Subcutaneous abdominal adipose tissue (tissue), 5 donors: Measurements from ENCODE around the gene DNAH17.

Source experiments
- H3K27ac ChIP-seq: one replicate; pipeline ENCODE4 v1.7.0; 2013; ENCODE audit warnings: low read depth, mild to moderate bottlenecking, inconsistent platforms, low read length, moderate library complexity
- H3K27me3 ChIP-seq, 5 donors: one replicate each; pipeline ENCODE4 v1.7.0; 2013; ENCODE audit warnings: low read length in 5 of 5, inconsistent platforms in 1 of 5; ENCODE audit not compliant: control insufficient read depth in 5 of 5, insufficient read depth in 4 of 5
- H3K36me3 ChIP-seq, 5 donors: one replicate each; pipeline ENCODE4 v1.7.0; 2013; ENCODE audit warnings: low read length in 5 of 5; ENCODE audit not compliant: control insufficient read depth in 5 of 5, insufficient read depth in 5 of 5
- H3K4me1 ChIP-seq, 5 donors: one replicate each; pipeline ENCODE4 v1.7.0; 2013; ENCODE audit warnings: low read length in 5 of 5, mild to moderate bottlenecking in 3 of 5, moderate library complexity in 1 of 5; ENCODE audit not compliant: control insufficient read depth in 5 of 5, insufficient read depth in 5 of 5
- H3K4me3 ChIP-seq, 5 donors: one replicate each; pipeline ENCODE4 v1.7.0; 2013; ENCODE audit warnings: low read length in 5 of 5, low read depth in 1 of 5
- H3K9ac ChIP-seq, 5 donors: one replicate each; pipeline ENCODE4 v1.7.0; 2013; ENCODE audit warnings: low read length in 5 of 5, mild to moderate bottlenecking in 4 of 5, moderate library complexity in 3 of 5
- H3K9me3 ChIP-seq, 5 donors: one replicate each; pipeline ENCODE4 v1.7.0; 2013; ENCODE audit warnings: low read length in 5 of 5; ENCODE audit not compliant: control insufficient read depth in 5 of 5
- donor health status: healthy.
- donor health status: healthy.
- donor health status: healthy.
- donor health status: healthy.
- donor health status: healthy.

DNAH17 gene

GRCh38 chr17:78476149-78476548 is 101.0 kb downstream of the DNAH17 start:
- no peak overlapping the region for H3K4me3 ChIP-seq
- H3K27me3 ChIP-seq = peaks cover 9 to 31% (median 20%) of the 10 kb centered on the region in 5 donors
- no peak overlapping the region for H3K9ac ChIP-seq
- H3K4me1 ChIP-seq = no peaks in the 10 kb centered on the region
- no peaks in the 10 kb centered on the region for H3K36me3 ChIP-seq
- no peak overlapping the region for H3K27ac ChIP-seq
- H3K9me3 ChIP-seq = no peaks in the 10 kb centered on the region

GRCh38 chr17:78475211-78475610 is 102.0 kb downstream of the DNAH17 start:
- H3K9me3 ChIP-seq = no peaks in the 10 kb centered on the region
- no peak overlapping the region for H3K4me3 ChIP-seq
- H3K27ac ChIP-seq = no peak overlapping the region
- H3K9ac ChIP-seq = no peak overlapping the region
- H3K4me1 ChIP-seq = no peaks in the 10 kb centered on the region
- peaks cover 9 to 31% (median 20%) of the 10 kb centered on the region in 5 donors for H3K27me3 ChIP-seq
- H3K36me3 ChIP-seq = no peaks in the 10 kb centered on the region

GRCh38 chr17:78474614-78475146 is 102.5 kb downstream of the DNAH17 start:
- H3K9me3 ChIP-seq = peaks cover 0 to under 1% (median 0%) of the 10 kb centered on the region in 5 donors
- H3K27me3 ChIP-seq = peaks cover 9 to 31% (median 20%) of the 10 kb centered on the region in 5 donors
- H3K4me3 ChIP-seq = no peak overlapping the region
- H3K9ac ChIP-seq = no peak overlapping the region
- H3K4me1 ChIP-seq = no peaks in the 10 kb centered on the region
- no peak overlapping the region for H3K27ac ChIP-seq
- H3K36me3 ChIP-seq = no peaks in the 10 kb centered on the region

- Histone ChIP-seq H3K9me3 (peaks cover 0 to 5% (median 0%) of the 10 kb centered on the region in 5 donors), H3K27me3 (peaks cover 9 to 31% (median 20%) of the 10 kb centered on the region in 5 donors), H3K36me3 (no peaks in the 10 kb centered on the region), H3K9ac (no peak overlapping the region), H3K27ac (no peak overlapping the region), H3K4me3 (no peak overlapping the region), H3K4me1 (no peaks in the 10 kb centered on the region)
Observed at GRCh38 chr17:78473951-78474613, 103.1 kb downstream of the DNAH17 start.

- no peak overlapping the region for H3K27ac ChIP-seq
- peaks cover 9 to 31% (median 20%) of the 10 kb centered on the region in 5 donors for H3K27me3 ChIP-seq
- H3K9ac ChIP-seq = no peak overlapping the region
- H3K4me1 ChIP-seq = no peaks in the 10 kb centered on the region
- H3K4me3 ChIP-seq = no peak overlapping the region
- no peaks in the 10 kb centered on the region for H3K36me3 ChIP-seq
- peaks cover 0 to 5% (median 0%) of the 10 kb centered on the region in 5 donors for H3K9me3 ChIP-seq
Observed at GRCh38 chr17:78472035-78472905, 104.9 kb downstream of the DNAH17 start.

- Histone ChIP-seq H3K36me3 (no peaks in the 10 kb centered on the region), H3K4me3 (no peak overlapping the region), H3K9me3 (peaks cover 0 to 5% (median 0%) of the 10 kb centered on the region in 5 donors), H3K4me1 (no peaks in the 10 kb centered on the region), H3K27ac (no peak overlapping the region), H3K9ac (no peak overlapping the region), H3K27me3 (peaks cover 9 to 28% (median 20%) of the 10 kb centered on the region in 5 donors)
Observed at GRCh38 chr17:78471635-78472034, 105.6 kb downstream of the DNAH17 start.

- peaks cover 0 to 5% (median 0%) of the 10 kb centered on the region in 5 donors for H3K9me3 ChIP-seq
- H3K4me1 ChIP-seq = no peaks in the 10 kb centered on the region
- H3K36me3 ChIP-seq = no peaks in the 10 kb centered on the region
- no peak overlapping the region for H3K27ac ChIP-seq
- no peak overlapping the region for H3K4me3 ChIP-seq
- peaks cover 9 to 12% (median 9%) of the 10 kb centered on the region in 5 donors for H3K27me3 ChIP-seq
- no peak overlapping the region for H3K9ac ChIP-seq
Observed at GRCh38 chr17:78469443-78469842, 107.8 kb downstream of the DNAH17 start.

GRCh38 chr17:78468366-78468765 is 108.8 kb downstream of the DNAH17 start:
- Histone ChIP-seq H3K36me3 (no peaks in the 10 kb centered on the region), H3K27ac (no peak overlapping the region), H3K27me3 (peaks cover 5 to 12% (median 8%) of the 10 kb centered on the region in 5 donors), H3K4me1 (no peaks in the 10 kb centered on the region), H3K9ac (no peak overlapping the region), H3K9me3 (peaks cover 0 to 5% (median 0%) of the 10 kb centered on the region in 5 donors), H3K4me3 (no peak overlapping the region)

- Histone ChIP-seq H3K27me3 (peaks cover 0 to 5% (median 3%) of the 10 kb centered on the region in 5 donors), H3K9ac (no peak overlapping the region), H3K27ac (no peak overlapping the region), H3K4me1 (no peaks in the 10 kb centered on the region), H3K36me3 (no peaks in the 10 kb centered on the region), H3K9me3 (peaks cover 0 to 5% (median 0%) of the 10 kb centered on the region in 5 donors), H3K4me3 (no peak overlapping the region)
Observed at GRCh38 chr17:78466786-78467715, 110.1 kb downstream of the DNAH17 start.
